Epithelial cell of esophagus (primary cell): ENCODE results near the gene FABP6.
"Not testable (repeated sequence)": the region's sequence is repeated elsewhere in the genome, so short reads cannot be mapped to it uniquely, and the experiment has no call there.

ENCODE experiments used
- DNase-seq: peaks from one replicate; pipeline ENCODE4 v3.0.0; 2010; ENCODE audit warnings: low read depth
- H3K4me3 ChIP-seq: 2 replicates; pipeline ENCODE4 v1.5.1; 2011; ENCODE audit warnings: mild to moderate bottlenecking, low read length, control low read depth
- CTCF ChIP-seq: IDR thresholded peaks from 2 replicates; pipeline ENCODE4 v1.5.1; 2011; ENCODE audit warnings: low read depth, mild to moderate bottlenecking, low read length, control low read depth, inconsistent platforms; ENCODE audit not compliant: insufficient read depth; ENCODE audit errors: missing control alignments

The FABP6 gene

GRCh38 chr5:160188141-160189015, 40.9 kb upstream of the FABP6 start:
- no peak for TF ChIP-seq CTCF
- peak overlapping the region; percentile 39 for H3K4me3 ChIP-seq
- DNase-seq = no peak

GRCh38 chr5:160192424-160192823, 36.9 kb upstream of the FABP6 start:
- no peak for DNase-seq
- H3K4me3 ChIP-seq = no peak overlapping the region
- no peak for TF ChIP-seq CTCF

- DNase-seq, H3K4me3 ChIP-seq: not testable (repeated sequence)
These were observed 36.2 kb upstream of the FABP6 start for GRCh38 chr5:160193076-160193475.

- H3K4me3 ChIP-seq, DNase-seq: not testable (repeated sequence)
These were observed 35.5 kb upstream of the FABP6 start for GRCh38 chr5:160193790-160194189.

GRCh38 chr5:160197341-160198144, 31.8 kb upstream of the FABP6 start:
- DNase-seq = no peak
- no peak overlapping the region for H3K4me3 ChIP-seq
- TF ChIP-seq CTCF = no peak

- H3K4me3 ChIP-seq = no peak overlapping the region
- no peak for TF ChIP-seq CTCF
- no peak for DNase-seq
These were observed 31.2 kb upstream of the FABP6 start for GRCh38 chr5:160198146-160198545.

- H3K4me3 ChIP-seq = no peak overlapping the region
- TF ChIP-seq CTCF = no peak
- DNase-seq = no peak
These were observed 30.4 kb upstream of the FABP6 start for GRCh38 chr5:160198841-160199409.
